B cell (primary cell): ENCODE measurements around the gene DKKL1.

Experiments used
- CTCF ChIP-seq: fragments of 200-600 bp; IDR thresholded peaks from one replicate; pipeline ENCODE4 v1.8.0; 2022; ENCODE audit warnings: antibody characterized with exemption, mild to moderate bottlenecking
- EZH2 ChIP-seq: IDR thresholded peaks from 2 replicates; pipeline ENCODE4 v1.6.1; 2012; ENCODE audit warnings: borderline replicate concordance, low read depth, mild to moderate bottlenecking, moderate library complexity, low read length; ENCODE audit not compliant: insufficient read depth, poor library complexity, severe bottlenecking

DNA sequence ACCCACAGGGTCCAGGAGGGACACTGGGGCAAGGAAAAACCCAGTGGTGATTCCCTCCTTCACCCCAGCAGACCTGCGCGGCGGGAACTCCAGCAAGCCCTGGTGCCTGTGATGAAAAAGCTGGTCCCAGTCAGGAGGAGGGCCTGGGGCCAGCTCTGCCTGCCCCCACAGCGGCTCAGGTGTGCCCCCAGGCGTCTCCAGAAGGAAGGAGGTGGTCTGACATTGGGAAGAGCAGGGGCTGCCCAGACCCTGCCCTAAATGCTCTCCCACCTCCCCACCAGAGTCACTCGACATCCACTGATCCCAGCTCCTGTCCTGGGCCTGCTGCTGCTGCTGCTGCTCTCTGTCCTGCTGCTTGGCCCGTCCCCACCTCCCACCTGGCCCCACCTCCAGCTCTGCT is 53.4 kb downstream of the DKKL1 start:
- TF ChIP-seq CTCF (no peak), EZH2 (no peak)
